ENCODE measurements around the gene SIGLEC12. TPM values are rescaled to one million over a fixed set of nuclear protein-coding genes. Genes with fewer than 3 reads are reported as not detected.
"Not testable (repeated sequence)": the region's sequence is repeated elsewhere in the genome, so short reads cannot be mapped to it uniquely, and the experiment has no call there.

Gene SIGLEC12
- total RNA-seq, 1 experiment from 2014 or later, result not detected

DNA sequence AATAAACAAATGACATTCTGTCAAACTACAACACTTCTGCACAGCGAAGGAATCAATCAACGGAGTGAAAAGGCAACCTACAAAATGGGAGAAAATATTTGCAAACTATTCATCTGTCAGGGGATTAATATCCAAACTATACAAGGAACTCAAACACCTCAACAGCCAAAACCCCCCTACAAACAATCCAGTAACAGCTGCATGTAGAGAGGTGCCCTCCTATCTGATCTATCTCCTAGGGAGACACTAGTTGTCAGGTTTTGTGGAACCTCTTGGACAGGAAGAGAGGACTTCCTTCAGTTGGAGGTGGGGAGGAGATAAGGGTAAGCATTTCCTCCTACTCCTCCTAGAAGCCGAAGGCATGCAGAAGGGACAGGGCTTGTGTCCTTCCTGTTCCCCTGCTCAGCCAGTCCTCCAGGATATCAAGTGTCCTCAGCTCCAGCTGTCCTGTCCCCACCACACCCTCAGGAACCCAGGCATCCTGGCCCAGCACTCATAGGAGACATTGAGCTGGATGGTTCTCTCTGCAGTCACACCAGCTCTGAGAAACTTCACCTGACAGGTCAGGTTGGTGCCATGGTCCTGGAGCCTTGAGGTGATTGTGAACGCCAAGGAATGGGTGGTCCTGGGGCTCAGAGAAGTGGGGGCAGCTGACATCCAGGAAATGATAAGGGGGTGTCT is 33.6 kb downstream of the SIGLEC12 start:
- no peak for ATAC-seq
- in situ Hi-C loops (cut with HindIII; ENCODE audit: low pct_unique_long_range_greater_than_20kb, low sequenced_read_pairs), result no loop called here
- Histone ChIP-seq H3K9me3 (ENCODE audit: control insufficient read depth, insufficient read depth, low read depth, low read length) (no peaks in the 10 kb centered on the region), H3K27me3 (ENCODE audit: control insufficient read depth, insufficient read depth, low read length) (peaks cover 5% of the 10 kb centered on the region; the same call in 1 of the 2 replicates), H3K36me3 (ENCODE audit: control insufficient read depth, insufficient read depth, low read length) (no peaks in the 10 kb centered on the region), H3K4me1 (ENCODE audit: control insufficient read depth, insufficient read depth, low read length) (no peaks in the 10 kb centered on the region), H3K4me3 (ENCODE audit: low read depth in 2 of 2, low read length in 2 of 2) (no peak overlapping the region), H3K27ac (ENCODE audit: low read length) (no peak overlapping the region)
- intact Hi-C loops (cut with micrococcal nuclease; ENCODE audit: unreplicated experiment), result no loop called here
- no TSS peak for BruUV-seq (replicated peaks)
- TF ChIP-seq, protein P1, sequence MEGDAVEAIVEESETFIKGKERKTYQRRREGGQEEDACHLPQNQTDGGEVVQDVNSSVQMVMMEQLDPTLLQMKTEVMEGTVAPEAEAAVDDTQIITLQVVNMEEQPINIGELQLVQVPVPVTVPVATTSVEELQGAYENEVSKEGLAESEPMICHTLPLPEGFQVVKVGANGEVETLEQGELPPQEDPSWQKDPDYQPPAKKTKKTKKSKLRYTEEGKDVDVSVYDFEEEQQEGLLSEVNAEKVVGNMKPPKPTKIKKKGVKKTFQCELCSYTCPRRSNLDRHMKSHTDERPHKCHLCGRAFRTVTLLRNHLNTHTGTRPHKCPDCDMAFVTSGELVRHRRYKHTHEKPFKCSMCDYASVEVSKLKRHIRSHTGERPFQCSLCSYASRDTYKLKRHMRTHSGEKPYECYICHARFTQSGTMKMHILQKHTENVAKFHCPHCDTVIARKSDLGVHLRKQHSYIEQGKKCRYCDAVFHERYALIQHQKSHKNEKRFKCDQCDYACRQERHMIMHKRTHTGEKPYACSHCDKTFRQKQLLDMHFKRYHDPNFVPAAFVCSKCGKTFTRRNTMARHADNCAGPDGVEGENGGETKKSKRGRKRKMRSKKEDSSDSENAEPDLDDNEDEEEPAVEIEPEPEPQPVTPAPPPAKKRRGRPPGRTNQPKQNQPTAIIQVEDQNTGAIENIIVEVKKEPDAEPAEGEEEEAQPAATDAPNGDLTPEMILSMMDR (IDR thresholded peaks at IDR 0.05), result no peak
- TF ChIP-seq, protein P2, sequence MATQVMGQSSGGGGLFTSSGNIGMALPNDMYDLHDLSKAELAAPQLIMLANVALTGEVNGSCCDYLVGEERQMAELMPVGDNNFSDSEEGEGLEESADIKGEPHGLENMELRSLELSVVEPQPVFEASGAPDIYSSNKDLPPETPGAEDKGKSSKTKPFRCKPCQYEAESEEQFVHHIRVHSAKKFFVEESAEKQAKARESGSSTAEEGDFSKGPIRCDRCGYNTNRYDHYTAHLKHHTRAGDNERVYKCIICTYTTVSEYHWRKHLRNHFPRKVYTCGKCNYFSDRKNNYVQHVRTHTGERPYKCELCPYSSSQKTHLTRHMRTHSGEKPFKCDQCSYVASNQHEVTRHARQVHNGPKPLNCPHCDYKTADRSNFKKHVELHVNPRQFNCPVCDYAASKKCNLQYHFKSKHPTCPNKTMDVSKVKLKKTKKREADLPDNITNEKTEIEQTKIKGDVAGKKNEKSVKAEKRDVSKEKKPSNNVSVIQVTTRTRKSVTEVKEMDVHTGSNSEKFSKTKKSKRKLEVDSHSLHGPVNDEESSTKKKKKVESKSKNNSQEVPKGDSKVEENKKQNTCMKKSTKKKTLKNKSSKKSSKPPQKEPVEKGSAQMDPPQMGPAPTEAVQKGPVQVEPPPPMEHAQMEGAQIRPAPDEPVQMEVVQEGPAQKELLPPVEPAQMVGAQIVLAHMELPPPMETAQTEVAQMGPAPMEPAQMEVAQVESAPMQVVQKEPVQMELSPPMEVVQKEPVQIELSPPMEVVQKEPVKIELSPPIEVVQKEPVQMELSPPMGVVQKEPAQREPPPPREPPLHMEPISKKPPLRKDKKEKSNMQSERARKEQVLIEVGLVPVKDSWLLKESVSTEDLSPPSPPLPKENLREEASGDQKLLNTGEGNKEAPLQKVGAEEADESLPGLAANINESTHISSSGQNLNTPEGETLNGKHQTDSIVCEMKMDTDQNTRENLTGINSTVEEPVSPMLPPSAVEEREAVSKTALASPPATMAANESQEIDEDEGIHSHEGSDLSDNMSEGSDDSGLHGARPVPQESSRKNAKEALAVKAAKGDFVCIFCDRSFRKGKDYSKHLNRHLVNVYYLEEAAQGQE (IDR thresholded peaks at IDR 0.05; ENCODE audit: insufficient read depth in 1 of 2, low read depth in 2 of 2, low read length in 1 of 2), result no peak
- TF ChIP-seq SIN3A (IDR thresholded peaks at IDR 0.05; ENCODE audit: borderline replicate concordance, insufficient read depth, low read depth, low read length) (no peak), POLR2AphosphoS5 (IDR thresholded peaks at IDR 0.05; ENCODE audit: low read depth, low read length) (no peak), TCF7L2 (IDR thresholded peaks at IDR 0.05; ENCODE audit: low read depth, low read length) (no peak)
- POLR2A ChIA-PET, result no interaction called here
- no peak for DNase-seq (ENCODE audit: low read depth, low spot score)
- CTCF ChIA-PET, result interaction anchor here (1.4 kb wide), 1 partner anchor 189 kb away, joined by 4 read pairs; no protein-coding TSS in a partner anchor

DNA sequence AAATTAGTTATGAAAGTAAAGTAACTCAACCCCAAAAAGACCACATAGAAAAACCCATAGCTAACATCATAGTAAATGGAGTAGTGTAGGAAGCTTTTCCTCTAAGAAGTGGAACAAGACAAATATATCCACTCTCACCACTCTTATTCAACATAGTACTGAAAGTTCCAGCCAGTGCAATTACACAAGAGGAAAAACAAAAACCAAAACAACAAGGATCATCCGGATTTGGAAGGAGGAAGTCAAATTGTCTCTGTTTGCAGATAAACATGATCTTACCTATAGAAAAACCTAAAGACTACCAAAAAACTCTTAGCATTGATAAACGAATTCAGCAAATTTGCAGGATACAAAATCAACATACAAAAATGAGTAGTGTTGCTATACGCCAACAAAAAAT is 34.9 kb downstream of the SIGLEC12 start:
- Histone ChIP-seq H3K27ac (ENCODE audit: low read length) (no peak overlapping the region), H3K9me3 (ENCODE audit: control insufficient read depth, insufficient read depth, low read depth, low read length) (no peaks in the 10 kb centered on the region), H3K27me3 (ENCODE audit: control insufficient read depth, insufficient read depth, low read length) (peaks cover 5% of the 10 kb centered on the region; the same call in 1 of the 2 replicates), H3K36me3 (ENCODE audit: control insufficient read depth, insufficient read depth, low read length) (no peaks in the 10 kb centered on the region), H3K4me3 (ENCODE audit: low read depth in 2 of 2, low read length in 2 of 2) (no peak overlapping the region), H3K4me1 (ENCODE audit: control insufficient read depth, insufficient read depth, low read length) (no peaks in the 10 kb centered on the region)
- BruUV-seq (replicated peaks), result no TSS peak
- DNase-seq (ENCODE audit: low read depth, low spot score) (no peak), ATAC-seq (no peak)
- ChIA-PET POLR2A (no interaction called here), CTCF (interaction anchor here (0.6 to 1.4 kb wide), 2 partner anchors 190 to 193 kb away, joined by 3 to 4 read pairs; no protein-coding TSS in a partner anchor)
- in situ Hi-C loops (cut with HindIII; ENCODE audit: low pct_unique_long_range_greater_than_20kb, low sequenced_read_pairs) (no loop called here), intact Hi-C loops (cut with micrococcal nuclease; ENCODE audit: unreplicated experiment) (no loop called here)
- TF ChIP-seq, protein P2 (IDR thresholded peaks at IDR 0.05; ENCODE audit: insufficient read depth in 1 of 2, low read depth in 2 of 2, low read length in 1 of 2), result no peak
- TF ChIP-seq, protein P1 (IDR thresholded peaks at IDR 0.05), result no peak
- no peak for TF ChIP-seq POLR2AphosphoS5 (IDR thresholded peaks at IDR 0.05; ENCODE audit: low read depth, low read length)
- TF ChIP-seq SIN3A (IDR thresholded peaks at IDR 0.05; ENCODE audit: borderline replicate concordance, insufficient read depth, low read depth, low read length), result no peak
- TF ChIP-seq TCF7L2 (IDR thresholded peaks at IDR 0.05; ENCODE audit: low read depth, low read length), result no peak

DNA sequence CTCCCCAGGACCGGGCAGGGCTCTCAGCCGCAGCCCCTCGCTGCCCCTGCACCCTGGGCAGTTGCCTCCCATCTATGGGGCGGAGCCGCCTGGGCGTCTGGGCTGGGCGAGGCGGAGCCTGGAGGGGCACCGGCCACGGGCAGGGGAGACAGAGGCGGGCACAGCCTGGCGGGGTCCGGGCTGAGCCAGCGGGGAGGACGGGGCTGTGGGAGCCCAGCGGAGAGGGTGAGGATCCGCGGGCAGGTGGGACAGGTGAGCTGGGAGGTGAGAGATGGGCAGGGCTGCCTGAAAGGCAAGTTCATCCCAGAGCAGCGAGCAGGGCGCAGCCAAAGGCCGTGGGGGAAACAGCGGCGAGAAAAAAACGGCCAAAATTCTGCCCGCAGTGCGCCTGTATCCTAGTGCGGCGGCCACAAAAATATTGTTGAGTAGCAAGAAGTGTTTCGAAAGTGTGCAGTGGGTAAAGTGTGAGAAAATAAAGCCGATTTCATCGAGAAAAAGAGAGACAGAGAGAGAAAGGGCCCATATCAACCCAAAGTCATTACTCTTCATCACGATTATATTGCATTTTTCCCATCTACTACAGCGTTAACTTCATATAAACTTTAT is 37.5 kb downstream of the SIGLEC12 start:
- intact Hi-C loops (cut with micrococcal nuclease; ENCODE audit: unreplicated experiment); H3K27ac ChIP-seq (ENCODE audit: low read length); DNase-seq (ENCODE audit: low read depth, low spot score); BruUV-seq (replicated peaks); in situ Hi-C loops (cut with HindIII; ENCODE audit: low pct_unique_long_range_greater_than_20kb, low sequenced_read_pairs); H3K27me3 ChIP-seq (ENCODE audit: control insufficient read depth, insufficient read depth, low read length); CTCF ChIA-PET; H3K4me1 ChIP-seq (ENCODE audit: control insufficient read depth, insufficient read depth, low read length); POLR2A ChIA-PET; H3K4me3 ChIP-seq (ENCODE audit: low read depth in 2 of 2, low read length in 2 of 2); H3K9me3 ChIP-seq (ENCODE audit: control insufficient read depth, insufficient read depth, low read depth, low read length); ATAC-seq; H3K36me3 ChIP-seq (ENCODE audit: control insufficient read depth, insufficient read depth, low read length): not testable (repeated sequence)

Measured in Panc1 (cell line).